Suprapubic skin (tissue), 3 donors: ENCODE measurements around the gene ITIH1.

Experiments used
- POLR2A ChIP-seq, 2 donors: fragments of 450-650 bp; IDR thresholded peaks; one replicate each; pipeline ENCODE4 v1.6.1; 2017; ENCODE audit warnings: antibody characterized with exemption in 2 of 2, mild to moderate bottlenecking in 2 of 2, moderate library complexity in 2 of 2
- TF ChIP-seq, protein P1 (sequence below), 2 donors: fragments of 200-600 bp in 1 of 2; fragments of 450-650 bp in 1 of 2; sonication (generic) in 1 of 2; IDR thresholded peaks; one replicate each; pipeline ENCODE4 v1.5.1; 2016 to 2019; ENCODE audit warnings: antibody characterized with exemption in 2 of 2, mild to moderate bottlenecking in 1 of 2, moderate library complexity in 1 of 2

DNA sequence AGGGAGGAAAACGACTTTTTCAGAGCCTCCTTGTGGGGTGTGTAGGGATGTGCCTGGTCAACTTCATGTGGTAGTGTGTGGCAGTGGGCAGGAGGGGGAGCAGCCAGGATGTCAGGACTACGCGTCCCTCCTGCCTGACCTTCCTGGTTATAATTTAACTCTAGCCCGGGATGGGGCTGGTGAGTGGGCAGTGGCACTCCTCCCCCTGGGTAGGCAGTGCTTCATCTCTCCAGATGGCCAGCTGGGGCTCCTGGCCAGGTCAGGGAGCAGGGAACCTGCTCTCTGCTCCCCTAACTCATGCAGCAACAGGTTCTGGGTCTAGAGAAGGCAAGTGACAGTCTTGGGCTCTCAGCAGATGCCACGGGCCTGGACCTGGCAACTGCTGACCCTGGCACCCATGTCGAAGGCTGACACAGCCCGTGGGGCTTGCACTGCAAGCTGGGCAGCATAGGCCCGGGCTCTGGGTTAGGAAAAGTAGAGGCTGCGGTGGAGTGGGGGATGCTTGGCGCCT lies 50.5 kb downstream of the ITIH1 start:
- TF ChIP-seq, protein P1, sequence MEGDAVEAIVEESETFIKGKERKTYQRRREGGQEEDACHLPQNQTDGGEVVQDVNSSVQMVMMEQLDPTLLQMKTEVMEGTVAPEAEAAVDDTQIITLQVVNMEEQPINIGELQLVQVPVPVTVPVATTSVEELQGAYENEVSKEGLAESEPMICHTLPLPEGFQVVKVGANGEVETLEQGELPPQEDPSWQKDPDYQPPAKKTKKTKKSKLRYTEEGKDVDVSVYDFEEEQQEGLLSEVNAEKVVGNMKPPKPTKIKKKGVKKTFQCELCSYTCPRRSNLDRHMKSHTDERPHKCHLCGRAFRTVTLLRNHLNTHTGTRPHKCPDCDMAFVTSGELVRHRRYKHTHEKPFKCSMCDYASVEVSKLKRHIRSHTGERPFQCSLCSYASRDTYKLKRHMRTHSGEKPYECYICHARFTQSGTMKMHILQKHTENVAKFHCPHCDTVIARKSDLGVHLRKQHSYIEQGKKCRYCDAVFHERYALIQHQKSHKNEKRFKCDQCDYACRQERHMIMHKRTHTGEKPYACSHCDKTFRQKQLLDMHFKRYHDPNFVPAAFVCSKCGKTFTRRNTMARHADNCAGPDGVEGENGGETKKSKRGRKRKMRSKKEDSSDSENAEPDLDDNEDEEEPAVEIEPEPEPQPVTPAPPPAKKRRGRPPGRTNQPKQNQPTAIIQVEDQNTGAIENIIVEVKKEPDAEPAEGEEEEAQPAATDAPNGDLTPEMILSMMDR (IDR thresholded peaks at IDR 0.05) = no peak
- TF ChIP-seq POLR2A (IDR thresholded peaks at IDR 0.05) = no peak
